NCI-H1105 treated with DMSO at 0.1 percent for 48 hours (cell line): ENCODE results near the gene TSPAN10.

Experiments used
- DNase-seq: peaks from one replicate; lab custom pipeline; 2025; lab: John Stamatoyannopoulos, UW

The TSPAN10 gene

GRCh38 chr17:81687770-81688541, 51.0 kb downstream of the TSPAN10 start:
- no peak for DNase-seq

GRCh38 chr17:81688616-81689015, 51.6 kb downstream of the TSPAN10 start:
- DNase-seq = no peak

- no peak for DNase-seq
Observed at GRCh38 chr17:81690066-81690465, 53.1 kb downstream of the TSPAN10 start.

GRCh38 chr17:81690549-81690948, 53.6 kb downstream of the TSPAN10 start:
- DNase-seq = no peak

GRCh38 chr17:81691196-81691595, 54.2 kb downstream of the TSPAN10 start:
- no peak for DNase-seq

GRCh38 chr17:81691608-81692007, 54.6 kb downstream of the TSPAN10 start:
- DNase-seq = no peak

GRCh38 chr17:81693509-81694210, 56.7 kb downstream of the TSPAN10 start:
- no peak for DNase-seq

GRCh38 chr17:81694810-81695209, 57.8 kb downstream of the TSPAN10 start:
- DNase-seq = no peak

GRCh38 chr17:81695211-81695610, 58.2 kb downstream of the TSPAN10 start:
- no peak for DNase-seq

GRCh38 chr17:81695801-81696200, 58.8 kb downstream of the TSPAN10 start:
- no peak for DNase-seq

- DNase-seq = no peak
Observed at GRCh38 chr17:81696218-81696941, 59.4 kb downstream of the TSPAN10 start.

- no peak for DNase-seq
Observed at GRCh38 chr17:81697261-81698044, 60.5 kb downstream of the TSPAN10 start.
